Left colon (tissue), 2 donors: Measurements from ENCODE around the gene CHRNB2. TPM values are rescaled to one million over a fixed set of nuclear protein-coding genes. Genes with fewer than 3 reads are reported as not detected.

Experiments used
- ATAC-seq: fragments of 200-7000 bp; cut with Tn5 transposase; one replicate; pipeline ENCODE4 v1.9.1; 2020; ENCODE audit warnings: mild to moderate bottlenecking, moderate library complexity
- DNase-seq, 2 donors: peaks; one replicate each; pipeline ENCODE4 v3.0.0-alpha.2; 2020
- intact Hi-C, 2 donors: fragments of 100-400 bp; cut with DNase I in 1 of 2; cut with micrococcal nuclease in 1 of 2; formaldehyde crosslinking; loops; one replicate each; pipeline versions ENCODE4 v1.11.2 to v1.14.0; 2022; cut with DNase I, micrococcal nuclease
- total RNA-seq, 2 donors: library from RNA; stranded (reverse); fragmentation: NEBNext Ultra II Directional; extraction: Animal tissue kit (Norgen Biotek cat#: 25700); gene quantifications; one replicate each; pipeline ENCODE4 v1.2.1, GENCODE V29; 2021
- donor health status: DM: no; HTN: no; CAD: no.
- donor health status: DM: yes; HTN: yes; CAD: no.

The CHRNB2 gene
- total RNA-seq, 2 donors from 2014 or later, result 0.15 to 0.31 TPM

- DNase-seq (no peak), ATAC-seq (no peak)
- intact Hi-C loops, result no loop called here
Measured at GRCh38 chr1:154598871-154599635, 31.5 kb downstream of the CHRNB2 start.

- DNase-seq (no peak), ATAC-seq (no peak)
- intact Hi-C loops, result no loop called here
Measured at GRCh38 chr1:154599658-154600057, 32.1 kb downstream of the CHRNB2 start.

- ATAC-seq, result no peak
- intact Hi-C loops, result no loop called here
- no peak for DNase-seq
Measured at GRCh38 chr1:154603317-154603716, 35.7 kb downstream of the CHRNB2 start.

GRCh38 chr1:154605534-154605933 lies 38.0 kb downstream of the CHRNB2 start:
- DNase-seq (no peak), ATAC-seq (no peak)
- intact Hi-C loops, result no loop called here

- peak; percentile 23 for ATAC-seq
- intact Hi-C loops, result no loop called here
- peak in 1 of 2 donors; percentile 15 for DNase-seq
Measured at GRCh38 chr1:154607106-154607608, 39.6 kb downstream of the CHRNB2 start.

GRCh38 chr1:154607609-154608396 lies 40.2 kb downstream of the CHRNB2 start, which contains the start of gene ADAR:
Gene ADAR, minus strand, starts transcription at chr1:154608186. Its CDS starts 180 bp downstream, at chr1:154608006.
- DNase-seq (peak; percentile 86 to 96), ATAC-seq (peak; percentile 94)
- intact Hi-C loops, result no loop called here

- intact Hi-C loops, result no loop called here
- ATAC-seq, result peak; percentile 61
- peak; percentile 46 to 51 for DNase-seq
Measured at GRCh38 chr1:154608397-154609270, 41.1 kb downstream of the CHRNB2 start.

GRCh38 chr1:154609398-154610380 lies 42.1 kb downstream of the CHRNB2 start:
- peak in 1 of 2 donors; percentile 18 for DNase-seq
- ATAC-seq, result no peak
- intact Hi-C loops, result no loop called here

GRCh38 chr1:154611150-154611862 lies 43.7 kb downstream of the CHRNB2 start:
- ATAC-seq (no peak), DNase-seq (no peak)
- intact Hi-C loops, result no loop called here

- DNase-seq, result no peak
- ATAC-seq, result no peak
- intact Hi-C loops, result no loop called here
Measured at GRCh38 chr1:154614247-154614646, 46.7 kb downstream of the CHRNB2 start.

- DNase-seq, result no peak
- intact Hi-C loops, result no loop called here
- ATAC-seq, result no peak
Measured at GRCh38 chr1:154614901-154615300, 47.3 kb downstream of the CHRNB2 start.

- no peak for DNase-seq
- intact Hi-C loops, result no loop called here
- no peak for ATAC-seq
Measured at GRCh38 chr1:154615411-154615810, 47.8 kb downstream of the CHRNB2 start.

- intact Hi-C loops, result no loop called here
- DNase-seq, result no peak
- no peak for ATAC-seq
Measured at GRCh38 chr1:154616659-154617345, 49.2 kb downstream of the CHRNB2 start.

- ATAC-seq (no peak), DNase-seq (no peak)
- intact Hi-C loops, result no loop called here
Measured at GRCh38 chr1:154619181-154619948, 51.8 kb downstream of the CHRNB2 start.

- no peak for ATAC-seq
- no peak for DNase-seq
- intact Hi-C loops, result no loop called here
Measured at GRCh38 chr1:154620751-154621150, 53.2 kb downstream of the CHRNB2 start.

- ATAC-seq, result no peak
- intact Hi-C loops, result no loop called here
- DNase-seq, result no peak
Measured at GRCh38 chr1:154621875-154622274, 54.3 kb downstream of the CHRNB2 start.
